DMS 273 treated with DMSO at 0.1 percent for 48 hours (cell line): ENCODE measurements around the gene RAMP3.
"Not testable (repeated sequence)": the region's sequence is repeated elsewhere in the genome, so short reads cannot be mapped to it uniquely, and the experiment has no call there.

Experiments
- DNase-seq: peaks from one replicate; lab custom pipeline; 2025; lab: John Stamatoyannopoulos, UW

RAMP3 gene

DNA sequence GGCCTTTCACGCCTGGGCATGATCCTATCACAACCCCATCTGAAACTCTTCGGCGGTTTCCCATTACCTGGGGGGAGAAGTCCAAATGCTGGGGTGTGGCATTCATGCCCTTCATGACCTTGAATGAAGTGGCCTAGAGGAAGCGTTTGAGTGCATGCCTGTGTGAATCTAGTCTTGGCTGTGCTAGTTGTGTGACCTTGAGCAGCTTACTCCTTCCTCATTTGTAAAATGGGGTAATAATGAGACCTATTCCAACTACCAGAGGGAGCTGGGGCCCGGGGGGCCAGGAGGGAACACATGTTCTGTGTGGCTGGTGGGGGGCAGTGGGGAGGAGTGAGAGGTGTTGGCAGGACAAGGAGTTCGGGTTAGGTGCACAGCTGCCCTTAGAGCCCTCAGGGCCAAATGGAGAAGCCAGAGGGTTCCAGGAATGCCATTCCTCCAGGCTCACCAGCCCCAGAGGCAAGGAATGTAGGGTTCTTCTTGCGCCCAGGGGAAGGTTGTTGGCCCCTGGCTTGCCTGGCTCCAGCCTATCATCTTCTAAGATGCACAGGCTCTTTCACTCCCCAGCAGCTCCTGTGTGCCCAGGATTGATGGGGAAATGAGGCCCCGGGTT is 24.8 kb upstream of the RAMP3 start:
- DNase-seq, result no peak

DNA sequence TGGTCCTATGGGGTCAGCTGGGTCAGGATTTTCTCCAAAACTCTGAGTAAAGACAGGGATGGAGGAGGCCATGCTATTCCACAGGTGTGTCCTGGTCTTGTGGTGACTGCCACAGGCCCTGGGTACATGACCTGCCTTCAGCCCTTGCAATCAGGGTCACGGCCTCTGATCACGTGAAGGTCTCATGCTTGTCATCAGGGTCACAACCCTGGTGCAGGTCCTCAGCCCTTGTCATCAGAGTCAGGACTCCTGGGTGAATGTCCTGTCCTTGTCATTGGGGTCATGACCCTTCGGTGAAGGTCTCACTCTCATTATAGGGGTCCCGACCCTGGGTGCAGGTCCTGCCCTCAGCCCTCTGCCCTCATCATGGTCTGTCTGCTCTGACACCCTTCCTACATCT is 24.2 kb upstream of the RAMP3 start:
- no peak for DNase-seq

DNA sequence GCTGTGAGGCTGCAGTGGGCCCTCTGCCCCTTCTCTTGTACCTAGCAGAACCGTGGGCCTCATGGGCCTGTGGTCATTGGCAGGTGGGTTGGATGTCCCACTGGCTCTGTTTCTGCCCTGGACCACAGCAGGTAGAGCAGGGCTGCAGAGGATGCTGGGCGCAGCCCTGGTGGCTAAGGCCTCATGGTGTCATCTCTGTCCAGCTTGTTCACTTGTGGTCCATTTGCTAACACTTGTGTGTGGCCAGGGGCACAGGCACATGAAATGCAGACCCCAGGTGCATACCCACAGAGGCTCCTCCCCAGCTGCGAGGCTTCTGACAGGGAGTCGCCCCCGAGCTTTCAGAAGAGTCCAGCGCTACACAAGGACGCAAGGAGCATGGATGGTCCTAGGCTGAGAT is 23.7 kb upstream of the RAMP3 start:
- no peak for DNase-seq

DNA sequence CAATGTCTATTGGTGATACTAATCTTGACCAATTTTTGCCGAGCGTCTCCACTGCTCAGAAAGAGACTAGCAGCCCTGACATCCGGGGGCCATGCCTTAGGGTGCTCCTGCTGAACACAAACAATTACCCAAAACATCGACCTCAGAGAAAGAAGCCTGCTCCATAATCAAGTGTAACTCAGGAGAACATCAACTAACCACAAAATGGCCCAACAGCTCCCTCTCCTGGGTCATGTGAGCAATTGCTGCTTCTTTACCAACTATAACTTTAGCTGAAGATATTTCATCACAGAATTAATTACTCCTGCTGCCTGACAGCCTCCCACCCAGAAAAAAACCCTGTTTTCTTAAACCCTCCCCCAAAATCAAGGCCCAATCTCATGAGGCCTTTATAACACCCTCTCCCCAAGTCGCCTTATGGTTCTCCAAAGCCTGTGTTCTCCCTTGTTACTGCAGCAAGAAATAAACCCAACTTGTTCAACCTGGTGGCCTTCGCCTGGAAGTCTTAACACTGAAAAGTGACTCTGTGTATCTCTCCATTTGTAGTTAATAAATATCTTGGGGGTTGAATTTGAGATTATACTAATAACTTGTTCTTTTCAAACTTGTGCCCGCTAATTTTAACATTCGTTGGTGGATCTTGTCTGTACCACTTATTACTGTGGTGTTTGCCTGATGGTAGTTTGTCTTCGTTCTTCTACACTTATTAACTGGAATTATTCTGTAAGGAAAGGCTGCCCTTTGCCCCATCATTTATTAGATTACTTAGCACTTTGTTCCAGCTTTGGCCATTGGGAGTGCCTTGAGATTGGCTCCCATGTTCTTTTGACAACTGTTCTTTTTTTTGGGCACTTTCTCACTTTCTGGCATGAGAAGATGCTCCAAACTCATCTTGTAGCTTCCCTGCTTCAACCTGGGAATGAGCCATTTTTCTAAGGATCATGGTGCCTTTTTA is 21.2 kb upstream of the RAMP3 start:
- peak; percentile 53 for DNase-seq

DNA sequence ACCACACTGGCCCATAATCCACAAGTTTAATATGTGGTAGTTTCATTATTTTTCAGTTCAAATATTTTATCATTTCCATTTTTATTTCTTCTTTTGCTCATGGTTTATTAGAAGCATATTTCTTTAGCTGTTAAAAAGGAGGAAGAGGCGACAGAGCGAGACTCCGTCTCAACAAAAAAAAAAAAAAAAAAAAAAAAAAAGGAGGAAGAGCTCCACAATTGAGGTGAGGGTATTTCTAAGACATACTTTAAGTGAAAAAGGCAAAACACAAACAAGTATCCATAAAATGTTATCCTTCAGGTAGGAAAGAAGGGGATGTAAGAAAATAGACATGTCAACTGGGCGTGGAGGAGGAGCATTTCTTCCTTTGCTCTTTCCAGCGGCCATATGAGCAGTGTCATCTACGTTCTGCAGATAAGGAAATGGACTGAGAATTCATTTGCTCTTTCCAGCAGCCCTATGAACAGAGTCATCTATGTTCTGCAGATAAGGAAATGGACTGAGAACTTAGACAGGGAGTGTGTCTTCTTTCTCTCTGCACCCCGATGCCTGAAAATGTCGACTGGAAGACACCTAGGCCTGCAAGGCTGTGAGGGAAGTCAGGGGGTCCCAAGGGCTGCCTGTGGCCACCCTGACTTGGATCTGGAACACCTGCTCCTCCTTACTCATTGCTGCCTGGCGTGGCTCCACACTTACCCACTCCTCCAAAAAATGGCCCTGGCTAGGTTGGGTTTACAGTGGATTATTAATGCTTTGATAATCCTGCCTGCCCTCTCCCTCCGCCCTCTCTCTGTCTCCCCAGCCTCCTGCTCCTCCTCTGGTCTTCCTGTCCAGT is 18.9 kb upstream of the RAMP3 start:
- no peak for DNase-seq

DNA sequence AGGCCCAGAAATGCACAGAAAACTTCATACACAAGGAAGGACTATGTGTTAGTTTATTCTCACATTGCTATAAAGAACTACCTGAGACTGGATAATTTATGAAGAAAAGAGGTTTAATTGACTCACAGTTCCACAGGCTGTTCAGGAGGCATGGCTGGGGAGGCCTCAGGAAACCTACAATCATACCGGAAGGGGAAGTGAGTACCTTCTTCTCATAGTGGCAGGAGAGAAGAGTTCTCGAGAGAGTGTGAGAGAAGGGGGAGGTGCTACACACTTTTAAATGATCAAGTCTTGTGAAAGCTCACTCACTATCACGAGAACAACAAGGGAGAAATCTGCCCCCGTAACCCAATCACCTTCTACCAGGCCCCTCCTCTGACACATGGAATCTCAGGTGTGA is 16.8 kb upstream of the RAMP3 start:
- DNase-seq, result no peak

DNA sequence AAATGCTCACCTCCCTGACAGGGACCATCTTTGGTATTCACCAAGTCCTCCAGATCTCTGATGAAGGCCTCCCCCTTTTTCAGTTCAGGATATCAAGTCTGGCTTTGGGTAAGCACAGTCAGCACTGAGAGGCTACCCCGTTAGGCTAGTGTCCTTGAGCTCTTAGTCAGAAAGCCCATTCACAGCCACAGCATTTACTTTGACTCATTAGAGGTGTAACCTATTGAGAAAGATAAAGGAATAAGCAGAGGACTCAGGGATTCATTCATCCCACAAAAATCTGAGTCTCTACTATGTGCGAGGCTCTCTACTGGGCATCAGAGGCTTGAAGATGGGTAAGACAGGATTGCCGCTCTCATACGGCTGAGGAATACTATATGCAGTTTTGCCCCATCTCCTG is 14.0 kb upstream of the RAMP3 start:
- DNase-seq, result no peak

DNA sequence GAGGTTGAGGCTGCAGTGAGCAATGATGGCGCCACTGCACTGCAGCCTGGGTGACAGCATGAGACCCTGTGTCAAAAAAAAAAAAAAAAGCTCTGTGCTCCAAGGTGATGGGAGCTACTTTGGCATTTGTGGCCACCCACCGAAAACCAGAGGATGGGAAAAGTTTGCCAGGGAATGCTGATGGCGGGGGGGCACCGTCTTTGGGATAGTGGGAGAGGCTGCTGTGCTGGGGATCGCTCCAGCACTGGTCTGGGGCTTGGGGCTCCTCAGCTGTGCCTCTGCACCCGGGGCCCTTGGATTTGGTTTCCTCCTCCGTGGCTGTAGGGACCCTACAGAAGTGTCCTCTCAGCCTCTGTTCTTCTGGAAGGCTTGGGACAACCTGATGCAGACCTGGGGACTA is 11.7 kb upstream of the RAMP3 start:
- DNase-seq, result no peak

DNA sequence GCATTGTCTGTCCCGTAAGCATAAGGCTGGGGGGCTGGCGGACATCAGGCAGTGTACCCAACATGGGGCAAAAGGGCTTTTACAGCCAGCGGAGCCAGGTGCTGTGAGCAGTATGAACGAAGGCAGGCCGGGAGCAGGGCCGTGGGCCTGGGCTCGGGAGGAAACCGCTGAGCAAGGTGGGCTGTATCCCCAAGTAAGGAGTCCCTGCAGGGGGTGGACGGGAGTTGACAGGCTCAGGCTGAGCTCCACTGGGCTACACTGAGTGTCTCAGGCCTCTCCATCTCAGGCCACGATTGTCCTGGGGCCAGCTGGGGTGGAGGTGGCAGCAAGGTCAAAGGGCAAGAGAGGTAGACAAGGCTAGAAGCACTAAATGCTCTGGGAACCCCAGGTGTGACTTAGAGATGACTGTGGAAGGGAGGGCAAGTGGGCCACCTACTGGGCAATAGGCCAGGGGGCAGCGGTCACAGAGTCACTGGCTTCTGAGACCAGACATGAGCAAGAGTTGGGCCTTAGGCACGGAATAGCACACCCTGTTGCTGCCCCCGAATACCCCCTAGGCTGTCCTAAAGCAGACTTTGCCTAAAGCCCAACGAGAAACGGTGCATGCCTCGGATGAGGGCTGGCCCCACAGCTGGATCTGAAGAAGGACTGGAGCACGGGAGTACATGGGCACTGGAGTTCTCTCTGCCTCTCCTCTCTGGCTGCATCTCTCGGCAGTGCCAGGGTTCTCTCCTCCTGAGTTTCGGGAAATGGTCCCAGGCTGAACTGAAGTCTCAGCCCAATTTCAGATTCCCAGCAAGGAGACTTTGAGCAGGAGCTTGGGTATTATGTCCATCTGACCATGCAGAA is 10.8 kb upstream of the RAMP3 start:
- no peak for DNase-seq

DNA sequence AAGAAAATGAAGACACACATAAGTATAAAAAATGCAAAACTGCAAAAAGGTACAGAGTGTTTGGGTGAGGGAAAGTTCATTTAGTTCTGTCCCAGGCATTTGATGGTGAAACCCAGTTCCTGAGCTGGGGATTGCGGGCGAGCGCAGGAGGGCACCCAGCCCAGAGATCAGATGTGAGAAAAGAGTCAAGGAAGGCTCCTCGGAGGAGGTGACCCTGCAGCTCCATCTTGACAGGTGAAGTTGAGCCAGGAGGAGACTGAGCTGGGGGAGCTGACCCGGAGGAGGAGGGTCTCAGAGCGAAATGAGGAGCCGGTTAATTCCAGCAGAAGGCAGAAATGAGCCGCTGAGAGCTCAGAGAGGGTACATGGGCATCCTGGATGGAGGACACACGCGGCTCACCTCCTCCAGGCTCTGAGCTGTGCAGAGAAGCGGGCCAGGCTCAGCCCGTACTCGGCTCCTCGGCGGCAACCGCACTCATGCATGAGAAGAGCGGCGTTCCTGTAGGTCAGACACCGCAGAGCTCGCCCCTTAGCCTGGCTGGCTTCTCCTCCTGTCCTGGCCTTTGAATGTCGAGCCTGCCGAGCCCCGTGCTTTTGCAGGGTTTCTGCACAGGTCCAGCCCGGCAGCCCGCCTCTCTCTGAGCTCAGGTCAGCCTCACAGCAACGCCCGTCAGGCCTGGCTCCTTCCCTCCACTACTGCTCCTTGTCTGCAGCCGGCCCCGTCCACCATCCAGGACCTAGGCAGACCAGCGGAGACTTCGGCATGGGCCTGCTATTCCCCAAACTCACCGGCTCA is 9.5 kb upstream of the RAMP3 start:
- DNase-seq, result no peak

DNA sequence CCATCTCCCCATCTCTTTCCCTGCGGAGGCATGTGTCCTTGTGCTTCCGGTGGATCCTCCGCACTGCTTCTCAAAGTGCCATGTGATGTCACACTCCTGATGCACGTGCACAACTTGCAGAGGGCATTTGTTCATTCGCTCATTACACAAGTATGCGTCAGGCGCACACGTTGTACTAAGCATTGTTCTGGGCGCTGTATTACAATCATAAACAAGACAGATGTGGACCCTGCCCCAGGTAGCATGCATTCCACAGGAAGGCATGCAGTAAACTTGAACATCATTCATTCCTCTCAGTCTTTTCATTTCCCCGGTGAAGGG is 9.0 kb upstream of the RAMP3 start:
- DNase-seq, result no peak

DNA sequence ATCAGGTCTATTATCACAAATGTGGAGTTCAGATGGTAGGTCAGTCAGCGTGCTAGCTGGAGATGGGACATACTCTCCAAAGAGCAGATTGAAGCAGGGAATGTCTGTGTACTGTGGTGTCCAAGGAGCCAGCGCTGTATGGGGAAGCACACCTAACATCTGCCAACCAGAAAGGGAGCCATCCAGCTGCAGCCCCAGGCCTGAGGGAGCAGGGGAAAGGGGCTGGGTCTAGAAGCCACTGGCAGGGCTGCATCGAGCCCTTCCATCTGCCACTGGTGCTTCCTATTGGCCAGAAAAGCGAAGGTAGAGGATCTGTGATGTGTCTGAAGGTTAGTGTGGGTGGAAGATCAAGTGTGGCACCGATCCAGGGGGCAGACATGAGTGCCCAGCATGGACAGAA is 8.0 kb upstream of the RAMP3 start:
- no peak for DNase-seq

DNA sequence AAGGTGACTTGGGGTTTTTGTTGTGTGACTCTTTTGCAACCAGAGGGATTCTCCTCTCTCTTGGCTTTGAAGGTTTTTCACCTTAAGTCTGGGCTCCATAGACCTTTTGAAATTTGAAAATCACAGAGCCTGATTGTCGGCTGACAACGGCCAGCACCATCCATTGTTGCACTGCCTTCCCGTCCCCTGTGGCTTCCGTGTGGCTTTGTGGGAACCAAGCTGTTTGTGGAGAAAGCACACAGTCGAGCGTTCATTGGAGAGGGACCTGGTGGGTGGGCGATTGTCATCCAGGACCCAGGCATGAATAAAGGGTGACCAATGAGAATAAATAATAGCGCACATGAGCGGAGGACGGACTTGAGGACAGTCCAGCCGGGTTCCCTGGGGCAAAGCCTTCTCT is 7.4 kb upstream of the RAMP3 start:
- DNase-seq, result no peak

DNA sequence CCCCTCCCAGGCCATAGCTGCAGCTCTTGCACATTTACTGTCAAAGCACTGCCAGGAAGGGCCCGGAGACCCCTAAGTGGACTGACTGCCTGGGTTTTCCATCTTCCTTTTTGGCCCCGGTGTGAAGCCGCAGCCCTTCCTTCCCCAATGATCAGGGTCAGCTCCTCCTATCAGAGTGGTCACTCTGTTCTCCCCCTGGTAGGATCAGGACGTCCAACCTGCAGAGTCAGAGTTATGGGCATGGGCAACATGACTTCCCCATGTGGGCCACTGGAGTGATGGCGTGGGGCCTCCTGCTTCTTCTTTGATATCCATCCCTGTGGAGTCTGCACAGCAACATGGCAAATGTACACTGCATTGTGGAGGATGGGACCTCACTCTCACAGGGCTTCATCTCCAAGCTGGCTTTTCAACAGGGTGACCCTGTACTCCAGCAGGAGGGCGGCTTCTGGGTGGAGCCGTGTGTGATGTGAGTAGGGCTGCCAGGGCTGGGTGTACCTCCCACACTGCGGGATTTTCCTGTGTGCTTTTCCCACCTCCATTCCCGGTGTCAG is 6.4 kb upstream of the RAMP3 start:
- no peak for DNase-seq

DNA sequence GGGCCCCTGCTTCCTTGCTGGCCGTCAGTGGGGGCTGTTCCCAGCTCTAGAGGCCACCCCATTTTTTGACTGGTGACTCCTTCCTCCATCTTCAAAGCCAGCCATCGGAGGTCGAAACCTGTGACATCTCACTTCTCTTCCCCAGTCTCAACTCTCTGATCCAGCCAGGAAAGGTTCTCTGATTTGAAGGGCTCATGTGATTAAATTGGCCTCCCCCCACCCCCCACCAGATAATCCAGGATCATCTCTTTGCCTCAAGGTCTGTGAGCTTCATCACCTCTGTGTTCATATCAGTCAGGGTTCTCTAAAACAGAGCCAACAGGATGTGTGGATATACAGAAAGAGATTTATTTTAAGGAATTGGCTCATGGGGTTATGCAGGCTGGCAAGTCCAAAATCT is 5.6 kb upstream of the RAMP3 start:
- DNase-seq, result no peak

DNA sequence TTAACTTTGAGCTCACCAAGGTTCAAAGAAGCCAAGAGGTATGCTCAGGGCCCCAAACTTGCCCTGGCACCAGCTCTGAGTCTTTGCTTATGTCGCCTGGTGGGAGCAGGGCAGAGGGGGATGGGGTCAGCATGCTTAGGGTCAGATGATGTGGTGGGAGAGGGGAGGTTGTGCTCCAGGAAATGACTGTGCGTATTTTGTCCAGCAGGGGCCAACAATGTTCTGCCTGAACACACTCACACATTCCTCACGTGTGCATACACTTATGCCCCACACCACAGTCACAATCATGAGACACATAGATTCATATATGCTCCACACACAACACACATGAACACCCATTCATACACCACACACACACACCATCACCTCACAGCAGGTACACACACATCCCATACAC is 4.4 kb upstream of the RAMP3 start:
- no peak for DNase-seq

DNA sequence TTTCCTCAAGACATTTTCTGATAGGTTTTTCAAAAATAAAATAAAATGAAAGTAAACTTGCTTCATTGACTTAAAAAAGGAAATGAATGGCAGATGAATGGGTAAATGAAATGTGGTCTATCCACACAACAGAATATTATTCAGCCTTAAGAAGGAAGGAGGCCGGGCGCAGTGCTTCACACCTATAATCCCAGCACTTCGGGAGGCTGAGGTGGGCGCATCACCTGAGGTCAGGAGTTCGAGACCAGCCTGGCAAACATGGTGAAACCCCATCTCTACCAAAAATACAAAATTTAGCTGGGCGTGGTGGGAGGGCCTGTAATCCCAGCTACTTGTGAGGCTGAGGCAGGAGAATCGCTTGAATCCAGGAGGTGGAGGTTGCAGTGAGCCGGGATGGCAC is 3.7 kb upstream of the RAMP3 start:
- not testable (repeated sequence) for DNase-seq

DNA sequence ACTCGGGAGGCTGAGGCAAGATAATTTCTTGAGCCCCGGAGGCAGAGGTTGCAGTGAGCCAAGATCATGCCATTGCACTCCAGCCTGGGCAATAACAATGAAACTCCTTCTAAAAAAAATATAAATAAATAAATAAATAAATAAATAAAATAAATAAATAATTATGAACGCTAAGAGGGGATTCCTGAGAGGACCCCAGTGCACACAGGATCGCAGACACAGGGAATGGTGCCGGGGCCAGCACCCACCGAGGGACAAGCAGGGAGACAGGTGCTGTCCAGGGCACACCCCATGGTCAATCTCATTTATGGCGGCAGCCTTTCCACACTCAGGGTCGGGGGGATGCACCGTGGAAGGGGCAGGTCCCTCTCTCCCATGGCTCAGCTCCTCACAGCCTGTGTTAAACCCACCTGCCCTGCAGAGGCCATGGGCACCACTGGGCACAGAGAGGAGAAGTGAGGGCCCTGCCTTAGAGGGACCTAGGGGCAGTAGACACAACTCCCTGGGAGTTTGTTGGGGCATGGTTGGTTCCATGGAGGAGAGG is 2.2 kb upstream of the RAMP3 start:
- no peak for DNase-seq

DNA sequence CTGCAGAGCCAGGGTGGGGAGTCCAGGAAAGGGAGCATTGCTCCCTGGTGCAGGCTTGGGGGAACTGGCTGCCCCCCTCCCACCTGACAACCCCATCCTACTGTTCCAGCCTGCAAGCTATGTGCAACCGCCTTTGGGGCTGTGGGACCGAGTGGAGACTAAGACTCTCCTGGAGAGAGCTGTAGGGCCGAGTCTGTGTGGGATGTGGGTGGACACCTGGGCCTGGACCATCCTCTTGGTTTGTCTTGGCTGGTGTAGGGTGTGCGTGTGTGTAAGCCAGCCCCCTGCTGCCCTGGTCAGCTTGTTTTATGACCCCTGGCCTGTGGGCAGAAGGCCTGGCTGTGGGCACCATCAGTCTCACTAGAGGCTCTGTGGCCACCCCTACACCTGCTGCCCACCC is 1.6 kb upstream of the RAMP3 start:
- no peak for DNase-seq

DNA sequence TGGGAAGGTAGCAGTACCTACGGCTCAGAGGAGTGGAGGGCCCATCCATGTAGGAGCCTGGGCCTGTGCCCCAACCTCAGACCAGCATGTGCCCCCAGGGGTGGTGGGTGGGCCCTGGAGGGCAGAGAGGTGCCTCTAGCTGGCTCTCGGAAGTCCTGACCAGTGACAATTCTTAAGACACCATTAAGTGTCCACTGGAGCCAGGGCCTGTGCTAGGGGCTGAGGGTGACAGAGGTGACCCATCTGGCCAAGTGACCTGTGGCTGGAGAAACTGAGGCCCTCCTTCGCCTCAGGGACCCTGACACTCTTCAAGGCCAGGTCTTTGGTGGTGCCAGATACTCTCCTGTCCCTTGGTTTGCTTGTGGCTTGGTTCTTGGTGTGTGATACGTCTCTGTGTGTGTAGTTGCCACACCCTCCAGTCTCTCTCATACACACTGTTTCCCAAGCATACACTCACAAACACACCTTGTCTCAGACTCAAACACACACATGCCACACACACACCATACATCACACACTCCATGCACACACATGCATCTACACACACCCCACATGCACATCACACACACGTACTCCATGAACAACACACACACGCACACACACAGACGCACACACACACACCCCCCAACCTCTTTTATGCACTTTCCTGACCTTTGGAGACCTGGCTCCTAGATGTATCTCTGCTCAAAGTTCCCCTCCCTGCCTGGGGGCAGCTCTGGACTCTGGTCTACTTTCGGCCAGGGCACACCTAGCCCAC is 897 bp upstream of the RAMP3 start:
- no peak for DNase-seq
